HEK293 (cell line): ENCODE results near the gene NELFB.

Experiments used
- SETDB1 ChIP-seq: IDR thresholded peaks from one replicate; pipeline ENCODE4 v1.6.1; 2017; ENCODE audit warnings: mild to moderate bottlenecking, low read length, moderate library complexity, mixed read lengths; ENCODE audit not compliant: insufficient read length
- SP7 ChIP-seq: fragments of 450-650 bp; formaldehyde crosslinking; IDR thresholded peaks from 2 replicates; pipeline ENCODE4 v1.5.1; 2016; ENCODE audit warnings: missing biosample characterization, missing genetic modification characterization
- YY2 ChIP-seq: fragments of 450-650 bp; formaldehyde crosslinking; IDR thresholded peaks from 2 replicates; pipeline ENCODE4 v1.5.1; 2016; ENCODE audit warnings: missing biosample characterization, missing genetic modification characterization
- ZNF148 ChIP-seq: fragments of 450-650 bp; formaldehyde crosslinking; IDR thresholded peaks from 2 replicates; pipeline ENCODE4 v1.5.0; 2017; ENCODE audit warnings: missing biosample characterization, missing genetic modification characterization, borderline replicate concordance
- ZNF560 ChIP-seq: fragments of 450-650 bp; formaldehyde crosslinking; IDR thresholded peaks from 2 replicates; pipeline ENCODE4 v1.5.1; 2017; ENCODE audit warnings: missing biosample characterization, missing genetic modification characterization, borderline replicate concordance
- ZNF776 ChIP-seq: fragments of 450-650 bp; formaldehyde crosslinking; IDR thresholded peaks from 2 replicates; pipeline ENCODE4 v1.5.0; 2017; ENCODE audit warnings: missing biosample characterization, missing genetic modification characterization, borderline replicate concordance
- TF ChIP-seq, protein P1 (sequence below): fragments of 450-650 bp; formaldehyde crosslinking; IDR thresholded peaks from 2 replicates; pipeline ENCODE4 v1.5.1; 2016; ENCODE audit warnings: missing biosample characterization, missing genetic modification characterization

- TF ChIP-seq YY2 (no peak), ZNF560 (tag by site-specific recombination) (no peak), ZNF148 (tag by site-specific recombination) (no peak), SP7 (tag by site-specific recombination) (no peak), SETDB1 (no peak), ZNF776 (tag by site-specific recombination) (no peak)
- TF ChIP-seq, protein P1, sequence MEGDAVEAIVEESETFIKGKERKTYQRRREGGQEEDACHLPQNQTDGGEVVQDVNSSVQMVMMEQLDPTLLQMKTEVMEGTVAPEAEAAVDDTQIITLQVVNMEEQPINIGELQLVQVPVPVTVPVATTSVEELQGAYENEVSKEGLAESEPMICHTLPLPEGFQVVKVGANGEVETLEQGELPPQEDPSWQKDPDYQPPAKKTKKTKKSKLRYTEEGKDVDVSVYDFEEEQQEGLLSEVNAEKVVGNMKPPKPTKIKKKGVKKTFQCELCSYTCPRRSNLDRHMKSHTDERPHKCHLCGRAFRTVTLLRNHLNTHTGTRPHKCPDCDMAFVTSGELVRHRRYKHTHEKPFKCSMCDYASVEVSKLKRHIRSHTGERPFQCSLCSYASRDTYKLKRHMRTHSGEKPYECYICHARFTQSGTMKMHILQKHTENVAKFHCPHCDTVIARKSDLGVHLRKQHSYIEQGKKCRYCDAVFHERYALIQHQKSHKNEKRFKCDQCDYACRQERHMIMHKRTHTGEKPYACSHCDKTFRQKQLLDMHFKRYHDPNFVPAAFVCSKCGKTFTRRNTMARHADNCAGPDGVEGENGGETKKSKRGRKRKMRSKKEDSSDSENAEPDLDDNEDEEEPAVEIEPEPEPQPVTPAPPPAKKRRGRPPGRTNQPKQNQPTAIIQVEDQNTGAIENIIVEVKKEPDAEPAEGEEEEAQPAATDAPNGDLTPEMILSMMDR (tag by site-specific recombination), result no peak
Observed at GRCh38 chr9:137299938-137300337, 44.8 kb downstream of the NELFB start.
